IMR-90 (cell line): ENCODE data around the gene FAM83C. TPM values are rescaled to one million over a fixed set of nuclear protein-coding genes. Genes with fewer than 3 reads are reported as not detected.

ENCODE experiments used
- ATAC-seq: fragments of 200-7000 bp; cut with Tn5 transposase; 2 replicates; pipeline ENCODE4 v1.9.1; 2020; ENCODE audit warnings: low read depth, mild to moderate bottlenecking, moderate library complexity
- BruUV-seq: library from RNA; stranded (reverse); fragments of 400-500 nt; replicated peaks from 2 replicates; lab custom pipeline; 2021; lab: Mats Ljungman, UMichigan
- CTCF ChIA-PET: fragments of 300-600 bp; formaldehyde crosslinking; extraction: SDS; loops from one replicate; lab custom pipeline; 2021; ENCODE audit warnings: antibody characterized with exemption; lab: Yijun Ruan, JAX
- POLR2A ChIA-PET: fragments of 300-600 bp; sonication (Branson Sonifier 250); formaldehyde crosslinking; loops from one replicate; lab custom pipeline; 2022; ENCODE audit warnings: antibody characterized with exemption; ENCODE audit not compliant: unreplicated experiment; lab: Charles Lee
- DNase-seq: peaks from one replicate; pipeline ENCODE4 v3.0.0; 2013
- H2AFZ ChIP-seq: replicated peaks from 2 replicates; pipeline ENCODE3; 2013; ENCODE audit warnings: low read length, mild to moderate bottlenecking; ENCODE audit not compliant: poor library complexity
- H2AK5ac ChIP-seq: 2 replicates; pipeline ENCODE4 v1.6.1; 2013; ENCODE audit warnings: low read depth, low read length, inconsistent platforms
- H2AK9ac ChIP-seq: replicated peaks from 2 replicates; pipeline ENCODE3; 2013; ENCODE audit warnings: mild to moderate bottlenecking, low read depth, low read length, moderate library complexity; ENCODE audit not compliant: poor library complexity
- H2BK120ac ChIP-seq: 2 replicates; pipeline ENCODE4 v1.6.1; 2013; ENCODE audit warnings: low read depth, low read length, inconsistent platforms
- H2BK15ac ChIP-seq: 3 replicates; pipeline ENCODE4 v1.6.1; 2013; ENCODE audit warnings: low read depth, low read length, inconsistent platforms
- H2BK20ac ChIP-seq: 2 replicates; pipeline ENCODE4 v1.6.1; 2013; ENCODE audit warnings: low read depth, mild to moderate bottlenecking, inconsistent platforms, low read length, moderate library complexity
- H2BK5ac ChIP-seq: 2 replicates; pipeline ENCODE4 v1.6.1; 2013; ENCODE audit warnings: mild to moderate bottlenecking, low read depth, low read length, inconsistent platforms; ENCODE audit not compliant: poor library complexity, severe bottlenecking
- H3K14ac ChIP-seq: replicated peaks from 2 replicates; pipeline ENCODE4 v1.6.1; 2013; ENCODE audit warnings: low read depth, low read length, inconsistent platforms
- H3K18ac ChIP-seq: 2 replicates; pipeline ENCODE4 v1.6.1; 2013; ENCODE audit warnings: low read depth, low read length, control low read depth
- H3K23ac ChIP-seq: 2 replicates; pipeline ENCODE4 v1.6.1; 2013; ENCODE audit warnings: low read depth, low read length, inconsistent platforms
- H3K27ac ChIP-seq: 2 replicates; pipeline ENCODE4 v1.5.1; 2013; ENCODE audit warnings: mild to moderate bottlenecking, control low read depth, low read length; ENCODE audit not compliant: insufficient read depth
- H3K27me3 ChIP-seq: 2 replicates; pipeline ENCODE4 v1.6.1; 2013; ENCODE audit warnings: low read length; ENCODE audit not compliant: control insufficient read depth, insufficient read depth
- H3K36me3 ChIP-seq: 2 replicates; pipeline ENCODE4 v1.6.1; 2013; ENCODE audit warnings: low read length, mixed read lengths; ENCODE audit not compliant: control insufficient read depth, insufficient read depth
- H3K4ac ChIP-seq: 2 replicates; pipeline ENCODE4 v1.6.1; 2013; ENCODE audit warnings: low read depth, low read length, inconsistent platforms
- H3K4me1 ChIP-seq: 2 replicates; pipeline ENCODE4 v1.6.1; 2013; ENCODE audit warnings: low read length, mixed read lengths; ENCODE audit not compliant: control insufficient read depth, insufficient read depth
- H3K4me2 ChIP-seq: 2 replicates; pipeline ENCODE4 v1.6.1; 2013; ENCODE audit warnings: low read depth, mild to moderate bottlenecking, control low read depth, low read length, moderate library complexity
- H3K4me3 ChIP-seq: 2 replicates; pipeline ENCODE4 v1.5.1; 2013; ENCODE audit warnings: low read depth, mild to moderate bottlenecking, control low read depth, low read length, moderate library complexity; ENCODE audit not compliant: insufficient read depth
- H3K56ac ChIP-seq: 2 replicates; pipeline ENCODE4 v1.6.1; 2013; ENCODE audit warnings: low read length, inconsistent platforms; ENCODE audit not compliant: insufficient read depth; ENCODE audit errors: extremely low read depth
- H3K79me1 ChIP-seq, 2 experiments: 2 replicates each; pipeline ENCODE4 v1.6.1; 2013; ENCODE audit warnings: low read length in 2 of 2, inconsistent platforms in 1 of 2, low read depth in 1 of 2
- H3K9ac ChIP-seq: 2 replicates; pipeline ENCODE4 v1.6.1; 2013; ENCODE audit warnings: low read depth, low read length, control low read depth
- H3K9me1 ChIP-seq: 2 replicates; pipeline ENCODE4 v1.6.1; 2013; ENCODE audit warnings: low read length, inconsistent platforms; ENCODE audit not compliant: insufficient read depth
- H3K9me3 ChIP-seq: 2 replicates; pipeline ENCODE4 v1.6.1; 2013; ENCODE audit warnings: low read length; ENCODE audit not compliant: control insufficient read depth, insufficient read depth
- H4K20me1 ChIP-seq: 2 replicates; pipeline ENCODE4 v1.6.1; 2013; ENCODE audit warnings: low read length, inconsistent platforms; ENCODE audit not compliant: insufficient read depth
- H4K5ac ChIP-seq: 2 replicates; pipeline ENCODE4 v1.6.1; 2013; ENCODE audit warnings: mild to moderate bottlenecking, low read depth, low read length, control low read depth
- H4K8ac ChIP-seq, 2 experiments: 2 replicates each; pipeline ENCODE4 v1.6.1; 2013; ENCODE audit warnings: low read depth in 2 of 2, low read length in 2 of 2, control low read depth in 1 of 2, inconsistent platforms in 1 of 2
- H4K91ac ChIP-seq: 2 replicates; pipeline ENCODE4 v1.6.1; 2013; ENCODE audit warnings: low read depth, low read length, inconsistent platforms; ENCODE audit not compliant: insufficient read depth
- ELK1 ChIP-seq: fragments of 150-350 bp; IDR thresholded peaks from 2 replicates; pipeline ENCODE4 v1.6.1; 2016; ENCODE audit warnings: low read depth, mild to moderate bottlenecking, low read length, moderate library complexity, borderline replicate concordance
- FOS ChIP-seq: fragments of 150-350 bp; IDR thresholded peaks from 2 replicates; pipeline ENCODE4 v1.6.1; 2016; ENCODE audit warnings: low read depth, low read length
- MAFK ChIP-seq: IDR thresholded peaks from 2 replicates; pipeline ENCODE4 v1.6.1; 2012; ENCODE audit warnings: low read depth, low read length, improper control_type of control experiment
- MAZ ChIP-seq: IDR thresholded peaks from 2 replicates; pipeline ENCODE4 v1.6.1; 2012; ENCODE audit warnings: low read depth, mild to moderate bottlenecking, low read length, improper control_type of control experiment, moderate library complexity, borderline replicate concordance
- NFE2L2 ChIP-seq: fragments of 150-350 bp; IDR thresholded peaks from 2 replicates; pipeline ENCODE4 v1.6.1; 2016; ENCODE audit warnings: low read depth, mild to moderate bottlenecking, low read length
- RAD21 ChIP-seq: IDR thresholded peaks from 2 replicates; pipeline ENCODE4 v1.6.1; 2012; ENCODE audit warnings: low read length, improper control_type of control experiment
- RCOR1 ChIP-seq: IDR thresholded peaks from 2 replicates; pipeline ENCODE4 v1.6.1; 2012; ENCODE audit warnings: mild to moderate bottlenecking, low read length, improper control_type of control experiment; ENCODE audit not compliant: insufficient replicate concordance
- SMC3 ChIP-seq: fragments of 150-350 bp; IDR thresholded peaks from 2 replicates; pipeline ENCODE4 v1.6.1; 2016; ENCODE audit warnings: low read depth, mild to moderate bottlenecking, antibody characterized with exemption, low read length, moderate library complexity
- WGBS, 2 experiments: methylation state at CpG; one replicate each; pipeline versions ENCODE4 v1.1.5 to v1.1.7; 2013; ENCODE audit warnings: missing lambda C conversion rate in 2 of 2; ENCODE audit not compliant: insufficient read length in 1 of 2; ENCODE audit errors: extremely low coverage in 2 of 2; 5-methylcytosine and 5-hydroxymethylcytosine counted together
- dilution Hi-C: fragments of 300-500 bp; cut with HindIII; formaldehyde crosslinking; loops from one replicate; pipeline ENCODE4 v1.14.3; 2018; ENCODE audit warnings: low sequenced_read_pairs; ENCODE audit not compliant: unreplicated experiment
- in situ Hi-C: fragments of 300-500 bp; cut with MboI; formaldehyde crosslinking; loops from 3 replicates; pipeline ENCODE4 v1.14.3; 2019; ENCODE audit warnings: low sequenced_read_pairs, inconsistent platforms, mixed read lengths
- intact Hi-C: fragments of 100-400 bp; cut with micrococcal nuclease; formaldehyde crosslinking; loops from 2 replicates; pipeline ENCODE4 v1.10.0; 2022
- polyA plus RNA-seq, 3 experiments: library from polyadenylated mRNA; depleted of rRNA; stranded (reverse); fragments of >200 nt; gene quantifications; 2 replicates each; pipeline ENCODE4 v1.2.3, GENCODE V29; 2012; ENCODE audit warnings: low replicate concordance in 1 of 3
- total RNA-seq: library from RNA; depleted of rRNA; stranded (reverse); fragments of >200 nt; gene quantifications from 2 replicates; pipeline ENCODE4 v1.2.3, GENCODE V29; 2012

FAM83C gene
- total and polyA plus RNA-seq, 2 of the 4 experiments (the other 2 are of a cell fraction): 0.02 TPM; not detected in 1

DNA sequence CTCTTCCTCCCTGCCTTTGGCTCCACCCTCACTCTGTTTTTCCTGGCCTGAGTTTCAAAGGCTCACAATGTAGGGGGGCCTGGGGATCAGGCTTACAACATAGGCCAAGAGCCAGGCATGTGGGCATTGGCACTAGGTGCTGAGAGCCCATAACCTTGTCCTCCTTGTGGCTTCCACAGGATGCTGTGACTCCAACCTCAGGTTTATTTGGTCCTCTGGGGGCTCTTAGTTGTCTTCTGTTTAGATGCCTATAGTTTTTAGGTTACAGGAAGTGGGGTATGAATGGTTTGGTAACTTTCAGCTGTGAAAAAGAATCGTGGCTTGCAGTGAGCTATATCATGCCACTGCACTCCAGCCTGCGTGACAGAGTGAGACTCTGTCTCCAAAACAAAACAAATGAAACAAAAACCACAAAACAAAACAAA lies 40.2 kb downstream of the FAM83C start:
- DNase-seq (no peak), ATAC-seq (no peak; the same call in 1 of the 2 replicates)
- Histone ChIP-seq H2AFZ (no peak overlapping the region), H2AK9ac (no peak overlapping the region), H3K4me3 (no peak overlapping the region), H3K79me1 (0 out of 4 replicates have a peak, but pooled peaks cover 0 to 3% of the 10 kb centered on the region in 2 experiments), H3K4ac (no peak overlapping the region), H4K8ac (no peak overlapping the region), H3K14ac (no peak overlapping the region), H3K4me1 (peaks cover 5% of the 10 kb centered on the region; the same call in 1 of the 2 replicates), H3K4me2 (no peak overlapping the region), H3K36me3 (no peaks in the 10 kb centered on the region), H2BK20ac (no peak overlapping the region), H3K18ac (no peak overlapping the region), H3K27ac (no peak overlapping the region), H2BK120ac (no peak overlapping the region), H2AK5ac (no peak overlapping the region), H2BK5ac (no peak overlapping the region), H4K5ac (no peak overlapping the region), H3K9me3 (no peaks in the 10 kb centered on the region), H2BK15ac (no peak overlapping the region), H3K9ac (no peak overlapping the region), H3K9me1 (peaks cover 5% of the 10 kb centered on the region; the same call in 1 of the 2 replicates), H4K91ac (no peak overlapping the region), H3K23ac (no peak overlapping the region), H4K20me1 (no peaks in the 10 kb centered on the region), H3K56ac (no peak overlapping the region), H3K27me3 (no peaks in the 10 kb centered on the region)
- ChIA-PET POLR2A (interaction anchor here (0.5 kb wide), 1 partner anchor 11 kb away, joined by 10 read pairs; no protein-coding TSS in a partner anchor), CTCF (no interaction called here)
- BruUV-seq: no TSS peak
- in situ Hi-C loops: loop anchor here (25.0 kb wide), 1 partner anchor 390 kb away; the partner anchor contains the start of gene GGT7
- TF ChIP-seq RAD21: no peak
- TF ChIP-seq NFE2L2: no peak
- no peak for TF ChIP-seq MAFK
- no peak for TF ChIP-seq MAZ
- no peak for TF ChIP-seq FOS
- TF ChIP-seq SMC3: no peak
- no peak for TF ChIP-seq RCOR1
- no peak for TF ChIP-seq ELK1
- dilution Hi-C loops: no loop called here
- intact Hi-C loops: no loop called here
- 33% methylated on average over 1 of the region's 2 CpGs; no CpG with 5 or more reads in 1 of the 2 experiments for WGBS, 2 experiments
